ENCODE results near the gene ACYP1. TPM values are rescaled to one million over a fixed set of nuclear protein-coding genes. Genes with fewer than 3 reads are reported as not detected.

The ACYP1 gene
- total and polyA plus RNA-seq, 2 of the 13 experiments (the other 11 are each of a cell fraction or from before 2014, with no cell fraction given) = 9.7 to 22.4 TPM

GRCh38 chr14:75050852-75051555 lies 12.8 kb downstream of the ACYP1 start, which contains the start of gene MLH3 (continued):
- TF ChIP-seq CREBL2 (CRISPR knock-in tag; IDR thresholded peaks at IDR 0.05; ENCODE audit: borderline replicate concordance) (no peak), ZNF547 (CRISPR knock-in tag; IDR thresholded peaks at IDR 0.05) (peak; percentile 81), CTCF (CRISPR knock-in tag; IDR thresholded peaks at IDR 0.05) (0 out of 2 replicates have a peak, but pooled peaks have one; percentile 16), ZBTB8A (CRISPR knock-in tag; IDR thresholded peaks at IDR 0.05; ENCODE audit: borderline replicate concordance, low read depth) (no peak), FIP1L1 (IDR thresholded peaks at IDR 0.05; ENCODE audit: borderline replicate concordance, insufficient read depth, low read depth, low read length) (no peak), NFE2L1 (CRISPR knock-in tag; IDR thresholded peaks at IDR 0.05; ENCODE audit: borderline replicate concordance) (no peak), CENPBD1 (CRISPR knock-in tag; IDR thresholded peaks at IDR 0.05; ENCODE audit: borderline replicate concordance, low read depth) (no peak), ZNF672 (CRISPR knock-in tag; IDR thresholded peaks at IDR 0.05) (no peak), CEBPZ (IDR thresholded peaks at IDR 0.05; ENCODE audit: low read length) (no peak), GATAD1 (CRISPR knock-in tag; IDR thresholded peaks at IDR 0.05) (peak; percentile 57), USF2 (IDR thresholded peaks at IDR 0.05; ENCODE audit: low read depth, low read length) (no peak), USF2 (CRISPR knock-in tag; IDR thresholded peaks at IDR 0.05; ENCODE audit: borderline replicate concordance) (no peak), ELF1 (CRISPR knock-in tag; IDR thresholded peaks at IDR 0.05) (no peak), KDM6A (CRISPR knock-in tag; IDR thresholded peaks at IDR 0.05; ENCODE audit: low read depth) (no peak), SUZ12 (IDR thresholded peaks at IDR 0.05; ENCODE audit: low read depth, low read length) (no peak), MLXIP (CRISPR knock-in tag; IDR thresholded peaks at IDR 0.05; ENCODE audit: borderline replicate concordance) (no peak), KLF16 (CRISPR knock-in tag; IDR thresholded peaks at IDR 0.05) (peak in 1 of 2 experiments; percentile 69; a peak in 2 of 4 replicates), ZNF30 (CRISPR knock-in tag; IDR thresholded peaks at IDR 0.05) (no peak)

Data from HepG2 (cell line).